Measurements from ENCODE around the gene HOXD11.

- TF ChIP-seq CTCF (IDR thresholded peaks at IDR 0.05) (no peak), POLR2A (IDR thresholded peaks at IDR 0.05) (no peak)
These were observed 1.1 kb upstream of the HOXD11 start for GRCh38 chr2:176105730-176106580.

Measured in heart left ventricle (tissue), 13 donors.